ENCODE results near the gene ABHD16B.

DNA sequence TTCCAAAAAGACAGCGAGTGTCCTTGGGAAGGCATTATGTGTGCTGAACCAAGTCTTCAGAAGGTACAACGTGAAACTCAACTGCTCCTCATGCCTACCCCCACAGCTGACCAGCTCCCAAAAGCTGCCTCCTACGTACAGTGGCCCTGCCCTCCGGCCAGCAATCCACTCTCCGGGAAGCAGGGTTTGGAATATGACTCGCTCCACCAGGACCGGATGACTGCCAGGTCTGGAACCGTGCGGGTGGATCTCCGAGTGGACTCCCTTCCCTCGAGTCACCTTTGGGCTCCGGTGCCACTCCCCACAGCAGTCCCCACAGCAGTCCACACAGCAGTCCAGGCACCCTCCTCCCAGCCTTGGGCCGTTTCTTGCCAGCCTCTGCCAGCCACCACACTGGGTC is 34.5 kb upstream of the ABHD16B start:
- TF ChIP-seq, protein P1, sequence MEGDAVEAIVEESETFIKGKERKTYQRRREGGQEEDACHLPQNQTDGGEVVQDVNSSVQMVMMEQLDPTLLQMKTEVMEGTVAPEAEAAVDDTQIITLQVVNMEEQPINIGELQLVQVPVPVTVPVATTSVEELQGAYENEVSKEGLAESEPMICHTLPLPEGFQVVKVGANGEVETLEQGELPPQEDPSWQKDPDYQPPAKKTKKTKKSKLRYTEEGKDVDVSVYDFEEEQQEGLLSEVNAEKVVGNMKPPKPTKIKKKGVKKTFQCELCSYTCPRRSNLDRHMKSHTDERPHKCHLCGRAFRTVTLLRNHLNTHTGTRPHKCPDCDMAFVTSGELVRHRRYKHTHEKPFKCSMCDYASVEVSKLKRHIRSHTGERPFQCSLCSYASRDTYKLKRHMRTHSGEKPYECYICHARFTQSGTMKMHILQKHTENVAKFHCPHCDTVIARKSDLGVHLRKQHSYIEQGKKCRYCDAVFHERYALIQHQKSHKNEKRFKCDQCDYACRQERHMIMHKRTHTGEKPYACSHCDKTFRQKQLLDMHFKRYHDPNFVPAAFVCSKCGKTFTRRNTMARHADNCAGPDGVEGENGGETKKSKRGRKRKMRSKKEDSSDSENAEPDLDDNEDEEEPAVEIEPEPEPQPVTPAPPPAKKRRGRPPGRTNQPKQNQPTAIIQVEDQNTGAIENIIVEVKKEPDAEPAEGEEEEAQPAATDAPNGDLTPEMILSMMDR (IDR thresholded peaks at IDR 0.05; ENCODE audit: low read depth, low read length): no peak
- no peak for TF ChIP-seq EZH2phosphoT487 (IDR thresholded peaks at IDR 0.05; ENCODE audit: low read depth)
